H7 (cell line): Measurements from ENCODE around the gene PTPN18. TPM values are rescaled to one million over a fixed set of nuclear protein-coding genes. Genes with fewer than 3 reads are reported as not detected.
A peak's percentile ranks its signal among the peaks of the same experiment; 100 is the strongest.

Source experiments
- DNase-seq: peaks from one replicate; pipeline ENCODE4 v3.0.0; 2012
- H3K27me3 ChIP-seq: 2 replicates; pipeline ENCODE4 v1.6.0; 2011; ENCODE audit warnings: mild to moderate bottlenecking, low read length; ENCODE audit not compliant: control insufficient read depth, insufficient read depth
- H3K36me3 ChIP-seq: replicated peaks from 2 replicates; pipeline ENCODE4 v1.5.1; 2011; ENCODE audit warnings: low read length; ENCODE audit not compliant: control insufficient read depth, insufficient read depth
- H3K4me3 ChIP-seq: 2 replicates; pipeline ENCODE4 v1.5.1; 2011; ENCODE audit warnings: low read depth, mild to moderate bottlenecking, control low read depth, low read length, moderate library complexity; ENCODE audit not compliant: insufficient read depth
- total RNA-seq: library from RNA; depleted of rRNA; stranded (reverse); fragments of >200 nt; shearing (Covaris generic); gene quantifications from 2 replicates; pipeline ENCODE4 v1.2.3, GENCODE V29; 2014

Gene PTPN18
- total RNA-seq, 1 experiment from 2014 or later: 11.9 TPM

DNA sequence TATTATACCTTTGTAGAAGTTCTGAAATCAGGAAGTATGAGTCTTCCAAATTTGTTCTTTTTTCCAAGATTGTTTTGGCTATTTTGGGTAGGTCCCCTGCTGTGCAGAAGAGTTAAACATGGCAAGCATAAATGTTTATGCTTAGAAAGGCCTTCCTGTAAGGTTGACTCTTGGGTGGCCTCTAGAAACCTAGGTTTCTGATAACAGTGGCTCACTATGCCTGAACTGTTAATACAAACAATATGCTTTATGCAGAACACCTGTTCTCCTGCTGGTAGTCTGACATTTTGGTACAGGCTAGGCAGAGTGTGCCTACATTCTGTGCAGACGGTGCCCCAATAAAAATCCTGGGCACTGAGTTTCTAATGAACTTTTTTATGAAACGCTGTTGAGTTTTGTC is 10.1 kb downstream of the PTPN18 start:
- no peak overlapping the region for H3K4me3 ChIP-seq
- H3K36me3 ChIP-seq: no peaks in the 10 kb centered on the region; the same call in 1 of the 2 replicates
- no peak for DNase-seq
- no peaks in the 10 kb centered on the region for H3K27me3 ChIP-seq

- no peaks in the 10 kb centered on the region for H3K27me3 ChIP-seq
- H3K36me3 ChIP-seq: no peaks in the 10 kb centered on the region; the same call in 1 of the 2 replicates
- DNase-seq: no peak
- H3K4me3 ChIP-seq: no peak overlapping the region
Observed at GRCh38 chr2:130366720-130367119, 10.9 kb downstream of the PTPN18 start.

DNA sequence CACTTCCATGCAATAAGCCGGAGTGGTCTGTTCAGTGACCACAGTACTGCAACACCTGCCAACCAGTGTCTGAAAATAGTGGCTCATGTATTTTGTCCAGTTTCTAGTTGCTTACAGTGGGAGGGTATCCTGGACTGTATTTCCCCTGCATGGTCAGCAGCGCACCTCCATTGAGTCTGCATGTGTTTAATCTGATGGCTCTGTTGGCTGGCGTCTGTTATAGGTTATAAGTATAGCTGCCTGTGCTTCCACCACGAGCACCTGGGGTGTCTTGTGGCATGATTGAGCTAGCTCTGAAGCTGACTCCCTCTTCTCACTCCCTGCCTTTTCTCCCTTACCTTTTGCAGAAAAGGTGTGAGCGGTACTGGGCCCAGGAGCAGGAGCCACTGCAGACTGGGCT is 12.9 kb downstream of the PTPN18 start:
- no peak for DNase-seq
- no peaks in the 10 kb centered on the region for H3K27me3 ChIP-seq
- no peaks in the 10 kb centered on the region; the same call in 1 of the 2 replicates for H3K36me3 ChIP-seq
- no peak overlapping the region for H3K4me3 ChIP-seq

DNA sequence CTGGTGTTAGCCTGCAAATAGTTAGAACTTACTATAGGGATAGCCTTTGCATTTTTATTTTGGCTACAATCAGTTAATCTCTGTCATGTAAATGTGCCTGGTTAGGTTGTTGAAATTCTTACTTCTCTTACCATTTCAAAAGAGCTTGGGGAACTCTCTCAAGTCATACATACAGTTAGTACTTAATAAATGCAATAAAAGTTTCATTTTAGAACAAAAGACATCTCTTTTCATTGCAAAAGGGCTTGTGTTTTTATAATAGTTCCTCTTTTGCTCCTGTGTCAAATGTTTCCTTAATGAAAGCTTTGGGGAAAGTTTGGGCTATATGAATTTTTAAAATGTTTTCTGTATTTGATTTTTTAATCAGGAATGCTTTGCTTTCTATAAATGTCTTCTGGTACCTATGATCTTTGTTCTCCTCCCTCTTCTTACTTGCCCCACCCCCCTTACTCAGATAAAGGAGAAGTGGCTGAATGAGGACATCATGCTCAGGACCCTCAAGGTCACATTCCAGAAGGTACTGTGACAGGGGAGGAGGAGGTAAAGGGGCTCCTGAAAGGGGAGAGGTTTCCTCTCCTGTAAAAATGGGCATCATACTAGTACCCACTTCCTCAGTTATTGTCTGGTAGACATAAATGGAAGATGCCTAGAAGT is 13.6 kb downstream of the PTPN18 start:
- no peak for DNase-seq
- no peak overlapping the region for H3K4me3 ChIP-seq
- no peaks in the 10 kb centered on the region for H3K27me3 ChIP-seq
- H3K36me3 ChIP-seq: no peaks in the 10 kb centered on the region; the same call in 1 of the 2 replicates

DNA sequence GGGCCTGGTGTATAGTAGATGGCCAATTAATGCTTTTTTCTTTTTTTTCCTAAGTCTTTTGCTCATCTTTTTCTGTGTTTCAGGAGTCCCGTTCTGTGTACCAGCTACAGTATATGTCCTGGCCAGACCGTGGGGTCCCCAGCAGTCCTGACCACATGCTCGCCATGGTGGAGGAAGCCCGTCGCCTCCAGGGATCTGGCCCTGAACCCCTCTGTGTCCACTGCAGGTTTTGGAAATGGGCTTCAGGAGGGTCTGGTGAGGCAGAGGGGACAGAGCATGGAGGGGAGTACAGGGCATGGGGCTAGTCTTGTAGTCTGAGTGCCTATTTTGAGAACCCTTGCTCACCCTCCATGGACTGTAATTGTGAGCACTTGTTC is 14.1 kb downstream of the PTPN18 start:
- H3K36me3 ChIP-seq: no peaks in the 10 kb centered on the region; the same call in 1 of the 2 replicates
- no peak for DNase-seq
- no peaks in the 10 kb centered on the region for H3K27me3 ChIP-seq
- no peak overlapping the region for H3K4me3 ChIP-seq

- no peak for DNase-seq
- Histone ChIP-seq H3K36me3 (no peaks in the 10 kb centered on the region; the same call in 1 of the 2 replicates), H3K4me3 (no peak overlapping the region), H3K27me3 (no peaks in the 10 kb centered on the region)
Observed at GRCh38 chr2:130370490-130370889, 14.6 kb downstream of the PTPN18 start.

DNA sequence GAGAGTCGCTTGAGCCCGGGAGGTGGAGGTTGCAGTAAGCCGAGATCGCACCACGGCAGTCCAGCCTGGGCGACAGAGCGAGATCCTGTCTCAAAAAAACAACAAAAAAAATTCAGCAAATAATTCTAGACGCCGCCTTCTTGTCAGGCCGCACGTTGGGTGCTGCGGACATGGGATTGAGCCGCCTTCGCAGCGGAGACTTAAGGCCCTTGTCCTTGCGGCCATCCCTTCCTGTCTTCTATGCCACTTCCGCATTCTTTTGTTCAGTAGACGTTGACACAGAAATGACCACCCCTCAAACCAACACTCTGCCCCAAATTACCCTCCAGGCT is 15.8 kb downstream of the PTPN18 start:
- no peaks in the 10 kb centered on the region; the same call in 1 of the 2 replicates for H3K36me3 ChIP-seq
- no peaks in the 10 kb centered on the region for H3K27me3 ChIP-seq
- H3K4me3 ChIP-seq: peak overlapping the region; percentile 87
- no peak for DNase-seq

DNA sequence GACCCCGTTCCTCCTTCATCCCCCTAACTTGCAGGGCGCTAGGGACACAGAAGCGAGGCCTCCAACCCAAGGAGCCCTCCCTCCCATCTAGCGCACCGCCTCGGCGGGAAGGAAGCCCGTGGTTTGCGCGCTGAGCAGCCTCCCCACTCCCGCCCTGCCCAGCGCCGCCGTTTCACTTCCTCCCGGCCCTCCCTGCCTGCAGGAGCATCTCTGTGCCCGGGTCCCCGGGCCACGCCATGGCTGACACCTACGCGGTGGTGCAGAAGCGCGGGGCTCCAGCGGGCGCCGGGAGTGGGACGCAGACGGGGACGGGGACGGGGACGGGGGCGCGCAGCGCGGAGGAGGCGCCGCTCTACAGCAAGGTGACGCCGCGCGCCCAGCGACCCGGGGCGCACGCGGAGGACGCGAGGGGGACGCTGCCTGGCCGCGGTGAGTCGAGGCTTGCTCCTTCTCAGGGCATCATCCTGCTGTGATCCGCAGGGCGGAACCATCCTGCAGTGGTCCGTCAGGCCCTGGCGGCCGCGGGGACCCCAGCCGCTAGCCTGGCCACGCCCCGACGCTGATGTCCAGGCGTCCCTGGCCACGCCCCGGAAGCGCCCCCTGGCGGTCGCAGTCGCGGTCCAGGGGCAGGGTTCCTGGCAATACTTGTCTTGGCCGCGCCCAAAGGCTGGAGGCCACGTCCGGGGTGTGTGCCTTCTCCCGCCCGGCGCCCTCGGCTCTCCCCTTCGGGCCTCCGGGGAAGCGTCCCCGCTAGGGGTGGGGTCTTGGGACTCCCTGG is 16.4 kb downstream of the PTPN18 start:
- Histone ChIP-seq H3K27me3 (no peaks in the 10 kb centered on the region), H3K4me3 (peak overlapping the region; percentile 87), H3K36me3 (no peaks in the 10 kb centered on the region; the same call in 1 of the 2 replicates)
- DNase-seq: peak; percentile 97

GRCh38 chr2:130372833-130373807 is 17.3 kb downstream of the PTPN18 start:
- no peaks in the 10 kb centered on the region; the same call in 1 of the 2 replicates for H3K36me3 ChIP-seq
- no peak for DNase-seq
- peak overlapping the region; percentile 87 for H3K4me3 ChIP-seq
- no peaks in the 10 kb centered on the region for H3K27me3 ChIP-seq

GRCh38 chr2:130373808-130374365 is 18.0 kb downstream of the PTPN18 start:
- Histone ChIP-seq H3K27me3 (no peaks in the 10 kb centered on the region), H3K36me3 (no peaks in the 10 kb centered on the region; the same call in 1 of the 2 replicates), H3K4me3 (no peak overlapping the region)
- DNase-seq: no peak

DNA sequence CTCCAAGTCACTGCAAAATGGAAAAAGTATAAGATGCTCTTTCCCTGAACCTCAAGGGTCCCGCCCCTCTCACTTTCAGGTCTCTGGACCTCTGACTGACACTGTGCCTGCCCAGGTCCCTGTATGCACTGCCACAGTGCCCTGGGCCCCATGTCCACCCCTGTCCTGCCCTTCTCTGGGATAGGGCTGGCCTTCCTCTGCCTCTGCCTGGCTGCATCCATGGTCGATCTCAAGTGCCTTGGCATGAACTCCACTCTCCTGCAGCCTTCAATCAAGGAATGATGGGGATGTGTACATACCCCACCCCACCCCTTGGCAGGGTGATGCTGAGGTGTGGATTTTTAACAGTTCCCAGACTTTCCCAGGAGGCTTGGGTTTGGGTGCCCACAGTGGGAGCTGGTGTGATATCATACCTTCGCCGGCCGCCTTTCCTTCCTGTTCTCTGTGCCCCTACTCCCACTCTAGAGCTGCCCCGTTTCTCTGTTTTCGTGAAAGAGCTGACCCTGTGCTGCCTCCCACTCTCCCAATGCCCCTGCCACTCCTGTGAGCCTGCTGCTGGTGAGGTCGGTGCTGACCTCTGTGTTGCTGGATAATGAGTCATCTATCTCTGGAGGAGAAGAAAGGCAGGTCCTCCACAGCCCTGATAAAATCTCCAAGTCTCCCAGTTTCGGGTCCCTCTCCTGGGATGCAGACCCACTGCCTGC is 18.9 kb downstream of the PTPN18 start:
- Histone ChIP-seq H3K4me3 (no peak overlapping the region), H3K27me3 (no peaks in the 10 kb centered on the region), H3K36me3 (no peaks in the 10 kb centered on the region; the same call in 1 of the 2 replicates)
- DNase-seq: no peak

- Histone ChIP-seq H3K4me3 (no peak overlapping the region), H3K27me3 (no peaks in the 10 kb centered on the region), H3K36me3 (no peaks in the 10 kb centered on the region)
- no peak for DNase-seq
Observed at GRCh38 chr2:130375291-130376266, 19.7 kb downstream of the PTPN18 start.
